PC-9 (cell line): Measurements from ENCODE around the gene BICC1.

Experiments used
- CTCF ChIP-seq: fragments of 200-600 bp; sonication (generic); conservative IDR thresholded peaks from 2 replicates; pipeline ENCODE4 v1.6.1; 2017; ENCODE audit warnings: mixed run types, antibody characterized with exemption, mild to moderate bottlenecking, moderate library complexity
- EZH2 ChIP-seq: fragments of 200-600 bp; sonication (generic); IDR thresholded peaks from 2 replicates; pipeline ENCODE4 v1.8.0; 2017; ENCODE audit warnings: antibody characterized with exemption, low read depth

DNA sequence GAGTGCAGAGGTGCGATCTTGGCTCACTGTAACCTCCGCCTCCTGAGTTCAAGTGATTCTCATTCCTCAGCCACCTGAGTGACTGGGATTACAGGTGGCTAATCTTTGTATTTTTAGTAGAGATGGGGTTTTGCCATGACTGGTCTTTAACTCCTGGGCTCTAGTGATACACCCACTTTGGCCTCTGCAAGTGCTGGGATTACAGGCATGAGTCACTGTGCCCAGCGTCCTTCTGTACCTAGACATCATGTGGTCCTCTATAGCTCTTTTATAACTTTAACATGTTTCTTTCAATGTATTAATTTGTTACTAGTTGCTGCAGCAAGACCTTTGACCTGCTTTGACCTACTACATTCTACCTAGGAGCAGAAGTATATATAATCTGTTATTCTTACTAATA is 38.7 kb upstream of the BICC1 start:
- TF ChIP-seq CTCF (no peak), EZH2 (no peak)
